Cerebellar nuclear complex (tissue), 1 donor: ENCODE measurements around the gene ANAPC15.

Experiments used
- DNase-seq, 2 experiments: peaks; one replicate each; lab custom pipeline; 2025; lab: John Stamatoyannopoulos, UW

Gene ANAPC15

GRCh38 chr11:72125956-72126355, 13.5 kb upstream of the ANAPC15 start:
- no peak for DNase-seq

- no peak for DNase-seq
These were observed 11.6 kb upstream of the ANAPC15 start for GRCh38 chr11:72124046-72124445.

DNA sequence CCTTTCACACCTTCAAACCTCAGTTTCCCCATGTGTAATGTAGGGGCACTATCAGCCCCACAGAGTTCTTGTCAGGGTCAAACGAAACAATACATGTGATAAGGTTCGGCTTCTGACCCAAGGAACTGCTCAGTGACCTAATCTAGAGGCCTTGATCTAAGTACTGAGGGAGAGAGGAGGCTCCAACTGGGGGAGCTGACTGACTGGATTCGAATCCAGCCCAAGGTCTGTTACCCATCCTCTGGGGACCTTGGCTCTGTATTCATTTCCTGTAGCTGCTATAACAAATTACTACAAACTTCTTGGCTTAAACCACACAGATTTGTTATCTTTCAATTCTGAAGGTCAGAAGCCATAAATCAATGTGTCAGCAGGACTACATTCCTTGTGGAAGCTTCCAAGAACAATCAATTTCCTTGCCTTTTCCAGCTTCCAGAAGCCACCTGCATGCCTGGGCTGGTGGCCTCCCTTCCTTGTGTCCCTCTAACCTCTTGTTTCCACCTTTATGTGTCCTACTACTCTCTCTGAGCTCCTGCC, 10.7 kb upstream of the ANAPC15 start:
- DNase-seq: no peak

DNA sequence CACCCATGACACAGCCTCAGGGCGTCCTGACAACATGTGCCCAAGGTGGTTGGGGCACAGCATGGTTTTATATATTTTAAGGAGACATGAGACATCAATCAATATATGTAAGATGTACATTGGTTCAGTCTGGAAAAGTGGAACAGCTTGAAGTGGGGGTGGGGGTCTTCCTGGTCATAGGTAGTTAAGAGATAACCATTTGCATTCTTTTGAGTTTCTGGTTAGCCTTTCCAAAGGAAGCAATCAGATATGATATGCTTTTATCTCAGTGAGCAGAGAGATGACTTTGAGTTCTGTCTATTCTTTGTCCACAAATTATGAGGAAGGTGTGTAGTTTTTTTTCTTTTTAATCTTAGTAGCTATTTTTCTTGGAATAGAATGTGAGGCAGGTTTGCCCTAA, 10.1 kb upstream of the ANAPC15 start:
- no peak for DNase-seq

- no peak for DNase-seq
These were observed 8.4 kb upstream of the ANAPC15 start for GRCh38 chr11:72120930-72121329.

DNA sequence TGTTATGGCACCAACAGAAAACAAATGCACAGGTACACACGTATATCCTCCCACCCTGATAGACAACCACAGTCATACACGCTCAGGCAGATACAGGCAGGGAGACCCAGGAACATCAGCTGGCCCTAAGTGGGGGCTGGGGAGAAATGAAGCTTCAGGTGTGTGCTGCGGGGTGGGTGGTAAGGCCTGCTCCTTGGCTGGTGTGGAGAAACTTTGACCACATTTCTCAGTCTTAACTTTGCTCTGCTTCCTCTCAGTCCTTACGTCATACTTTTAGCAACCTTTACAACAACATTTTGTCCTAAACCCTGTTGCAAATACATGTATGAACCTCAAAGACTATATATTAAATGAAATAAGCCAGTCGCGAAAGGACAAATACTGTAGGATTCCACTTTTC, 6.7 kb upstream of the ANAPC15 start:
- DNase-seq: no peak

GRCh38 chr11:72116019-72116755, 3.7 kb upstream of the ANAPC15 start:
- no peak for DNase-seq

GRCh38 chr11:72114570-72114969, 2.1 kb upstream of the ANAPC15 start:
- no peak for DNase-seq

DNA sequence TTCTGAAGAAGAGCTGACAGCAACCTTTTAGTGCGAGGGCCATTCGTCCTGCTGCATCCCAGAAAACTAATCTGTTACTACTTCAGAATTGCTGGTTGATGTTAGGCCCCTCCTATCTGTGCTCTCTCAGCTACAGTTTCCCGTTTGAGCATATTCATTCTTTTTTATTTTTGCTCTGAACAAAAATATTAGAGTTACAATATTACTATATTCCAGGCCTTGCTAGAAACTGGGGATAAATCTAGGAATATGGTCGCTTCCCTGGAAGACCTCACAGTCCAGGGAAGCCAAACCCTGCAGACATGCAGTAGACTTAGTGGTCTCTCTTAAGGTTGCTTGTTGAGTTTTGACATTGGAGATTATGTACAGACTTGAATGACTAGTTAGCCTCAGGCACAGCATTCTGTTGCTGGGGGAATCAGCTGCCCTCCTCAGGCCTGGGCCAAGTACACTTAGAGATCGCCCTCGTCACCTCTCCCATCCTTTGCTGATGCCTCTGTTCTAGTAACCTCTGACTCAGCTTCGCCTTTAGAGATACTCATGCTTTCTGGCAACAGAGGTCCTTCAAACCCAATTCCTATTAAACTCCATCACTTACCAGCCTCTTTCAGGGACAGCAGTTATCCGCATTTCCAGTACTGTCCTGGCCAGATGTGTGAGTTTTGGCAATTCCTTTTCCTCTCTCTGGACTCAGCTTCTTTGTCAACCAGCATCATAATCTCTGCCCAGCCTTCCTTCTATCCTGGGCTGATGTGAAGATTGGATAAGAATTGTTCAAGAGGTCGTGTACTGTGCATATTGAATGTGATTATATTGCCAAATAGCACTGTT, 698 bp upstream of the ANAPC15 start:
- DNase-seq: no peak

DNA sequence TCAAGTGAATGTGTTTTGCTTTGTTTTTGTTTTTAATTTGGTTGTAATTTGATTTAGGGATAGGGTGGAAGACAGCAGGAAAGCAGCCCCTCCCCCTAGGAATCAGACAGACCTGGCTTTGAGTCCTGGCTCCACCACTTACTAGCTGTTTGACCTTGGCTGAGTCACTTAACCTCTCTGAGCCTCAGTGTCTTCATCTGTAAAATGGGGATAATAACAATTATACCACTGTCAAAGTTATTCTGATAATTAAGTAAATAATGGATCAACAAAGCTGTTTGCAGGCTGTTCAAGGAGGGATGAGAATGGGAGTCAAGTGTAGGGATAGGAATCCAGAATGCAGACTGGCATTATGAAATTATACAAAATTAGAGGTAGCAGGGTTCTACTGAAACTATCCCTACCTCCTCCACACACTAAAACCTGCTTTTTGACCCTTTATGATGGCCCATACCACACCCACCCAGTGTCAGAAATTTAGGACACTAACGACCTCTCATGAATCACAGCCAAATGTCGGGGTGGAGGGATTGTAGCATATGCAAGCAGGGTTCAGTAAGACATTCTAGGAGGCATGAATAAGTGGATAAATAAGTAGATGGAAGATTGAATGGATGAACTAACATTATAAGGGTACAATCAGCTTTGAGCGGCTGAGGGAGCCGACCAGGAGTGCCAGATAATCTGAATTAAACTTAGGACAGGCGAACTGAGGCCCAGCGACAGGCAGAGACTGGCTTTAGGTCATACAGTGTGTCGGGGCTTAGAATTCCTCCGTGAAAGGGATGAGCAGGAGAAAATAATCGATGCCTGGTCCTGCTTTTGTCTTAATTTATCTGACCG, 974 bp downstream of the ANAPC15 start:
- DNase-seq: no peak

DNA sequence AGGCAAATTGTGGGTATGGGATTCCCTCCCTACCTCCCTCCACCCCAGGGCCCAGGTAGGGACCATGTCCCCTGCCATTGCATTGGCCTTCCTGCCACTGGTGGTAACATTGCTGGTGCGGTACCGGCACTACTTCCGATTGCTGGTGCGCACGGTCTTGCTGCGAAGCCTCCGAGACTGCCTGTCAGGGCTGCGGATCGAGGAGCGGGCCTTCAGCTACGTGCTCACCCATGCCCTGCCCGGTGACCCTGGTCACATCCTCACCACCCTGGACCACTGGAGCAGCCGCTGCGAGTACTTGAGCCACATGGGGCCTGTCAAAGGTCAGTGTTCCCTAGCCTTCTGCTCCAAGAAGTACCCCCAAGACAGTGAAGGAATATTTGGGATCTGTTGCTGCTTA, 6.6 kb downstream of the ANAPC15 start, which contains the start of gene TOMT:
TSS of gene TOMT (plus strand) at position 37 of the 400 bp plus-strand sequence. CDS start at position 65, 28 bp downstream.
- no peak for DNase-seq

GRCh38 chr11:72103754-72104167, 8.7 kb downstream of the ANAPC15 start:
- no peak for DNase-seq

DNA sequence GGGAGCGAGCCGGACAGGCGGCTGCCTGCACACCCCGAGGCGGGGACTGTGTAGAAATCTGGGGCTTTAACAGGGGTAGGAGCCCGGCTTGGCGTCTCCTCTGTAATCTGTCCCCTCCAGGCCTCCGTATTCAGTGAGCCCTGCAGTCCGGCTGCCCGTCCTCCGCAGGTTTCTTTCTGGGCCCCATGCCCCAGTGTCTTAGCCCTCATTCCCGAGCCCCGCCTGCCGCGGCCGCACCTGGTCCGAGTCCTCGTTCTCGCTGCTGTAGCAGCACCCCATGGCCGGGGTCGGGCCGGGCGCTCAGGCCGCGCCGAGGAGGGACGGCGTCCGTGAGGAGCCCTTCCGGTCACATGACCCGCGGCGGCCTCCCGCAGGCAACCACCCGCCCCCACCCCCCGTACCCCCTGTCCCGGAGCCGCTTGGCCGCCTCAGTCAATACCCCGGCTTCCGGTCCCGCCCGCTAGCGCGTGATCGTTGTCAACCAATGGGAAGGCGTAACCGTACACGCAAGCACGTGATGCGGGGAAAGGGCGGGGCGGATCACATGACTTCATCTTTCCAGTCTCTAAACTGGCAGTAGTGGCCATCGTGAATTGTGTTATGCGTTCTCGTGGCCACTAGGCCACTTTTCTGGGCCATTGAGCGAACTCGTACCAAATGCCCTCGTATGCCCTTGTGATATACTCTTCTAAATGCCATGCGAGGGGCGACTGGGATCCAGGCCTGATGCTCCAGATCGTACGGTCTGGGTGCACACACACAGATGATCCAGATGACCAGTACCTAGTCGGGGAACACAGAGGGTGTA, 9.3 kb downstream of the ANAPC15 start, which contains the start of gene LAMTOR1:
TSS of gene LAMTOR1 (minus strand) at position 352 of the 808 bp plus-strand sequence. CDS start at position 279, 73 bp downstream.
- DNase-seq: peak; percentile 75 to 96

- no peak for DNase-seq
These were observed 9.9 kb downstream of the ANAPC15 start for GRCh38 chr11:72102631-72102945.

DNA sequence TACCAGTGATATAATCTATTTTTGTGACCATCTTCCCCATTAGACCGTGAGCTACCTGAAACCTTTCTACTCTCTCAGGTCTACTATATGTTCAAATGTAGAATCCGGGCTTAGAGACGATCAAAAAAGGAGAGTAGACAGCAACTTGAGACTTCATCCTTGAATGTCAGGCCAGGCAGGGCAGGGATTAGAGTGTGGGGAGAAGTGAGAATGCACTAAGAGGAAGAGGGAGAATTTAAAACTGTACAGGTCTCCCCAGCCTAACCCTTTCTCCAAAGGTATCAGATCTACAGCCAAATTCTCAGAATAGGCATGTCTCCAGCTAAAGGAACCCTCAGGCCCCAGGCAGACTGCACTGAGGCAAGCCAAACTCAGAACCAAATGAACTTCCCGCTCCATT, 10.3 kb downstream of the ANAPC15 start:
- DNase-seq: no peak

GRCh38 chr11:72100462-72100861, 12.0 kb downstream of the ANAPC15 start:
- no peak for DNase-seq

DNA sequence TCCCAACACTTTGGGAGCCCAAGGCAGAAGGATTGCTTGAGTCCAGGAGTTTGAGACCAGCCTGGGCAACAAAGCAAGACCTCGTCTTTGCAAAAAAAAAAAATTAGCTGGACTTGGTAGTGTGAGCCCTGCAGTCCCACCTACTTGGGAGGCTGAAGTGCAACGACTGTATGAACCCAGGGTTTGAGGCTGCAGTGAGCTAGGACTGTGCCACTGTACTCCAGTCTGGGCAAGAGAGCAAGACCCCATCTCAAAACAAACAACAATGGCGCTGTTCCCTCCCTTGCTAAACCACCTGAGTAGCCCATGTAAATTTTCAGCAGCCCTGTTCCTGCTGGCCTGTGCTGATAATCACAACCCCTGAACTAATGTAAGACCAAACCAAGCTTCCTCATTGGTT, 12.5 kb downstream of the ANAPC15 start:
- DNase-seq: no peak

DNA sequence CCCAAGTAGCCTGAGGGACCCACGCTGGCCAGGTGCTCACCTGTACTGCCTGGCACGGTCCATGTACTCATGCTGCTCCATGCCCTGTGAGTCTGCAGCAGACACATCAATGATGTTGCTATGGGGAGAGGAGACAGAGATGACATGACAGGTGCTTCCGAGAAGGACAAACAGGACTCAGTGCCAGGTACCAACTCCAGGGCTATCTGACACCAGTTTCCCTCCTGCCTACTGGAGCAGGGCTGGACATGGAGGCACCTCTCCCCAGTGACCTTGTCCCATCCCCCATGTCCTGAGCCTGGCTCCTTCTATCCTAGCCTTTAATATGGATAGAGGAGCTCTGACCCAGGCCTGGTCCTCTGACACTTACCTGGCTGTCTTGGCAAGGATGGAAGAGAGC, 13.8 kb downstream of the ANAPC15 start:
- DNase-seq: no peak

DNA sequence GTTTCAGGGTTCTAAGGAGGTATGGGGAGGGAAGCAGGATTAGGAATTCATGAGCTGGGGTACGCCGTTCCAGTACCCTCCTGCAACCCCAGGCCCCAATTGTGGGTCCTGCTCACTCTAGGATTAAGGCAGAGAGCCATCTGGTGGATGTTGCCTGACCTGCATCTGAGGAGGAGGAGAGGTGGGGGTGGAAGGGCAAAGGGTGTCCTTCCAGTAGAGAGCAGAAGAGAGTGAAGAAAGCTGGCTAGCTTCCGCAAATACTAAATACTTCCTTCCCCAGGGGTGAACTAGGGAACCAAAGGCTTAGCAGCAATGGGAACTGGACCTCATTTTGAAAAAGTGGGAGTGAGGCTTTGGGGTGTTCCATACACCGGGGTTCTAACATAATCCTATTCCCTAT, 21.2 kb downstream of the ANAPC15 start:
- no peak for DNase-seq

DNA sequence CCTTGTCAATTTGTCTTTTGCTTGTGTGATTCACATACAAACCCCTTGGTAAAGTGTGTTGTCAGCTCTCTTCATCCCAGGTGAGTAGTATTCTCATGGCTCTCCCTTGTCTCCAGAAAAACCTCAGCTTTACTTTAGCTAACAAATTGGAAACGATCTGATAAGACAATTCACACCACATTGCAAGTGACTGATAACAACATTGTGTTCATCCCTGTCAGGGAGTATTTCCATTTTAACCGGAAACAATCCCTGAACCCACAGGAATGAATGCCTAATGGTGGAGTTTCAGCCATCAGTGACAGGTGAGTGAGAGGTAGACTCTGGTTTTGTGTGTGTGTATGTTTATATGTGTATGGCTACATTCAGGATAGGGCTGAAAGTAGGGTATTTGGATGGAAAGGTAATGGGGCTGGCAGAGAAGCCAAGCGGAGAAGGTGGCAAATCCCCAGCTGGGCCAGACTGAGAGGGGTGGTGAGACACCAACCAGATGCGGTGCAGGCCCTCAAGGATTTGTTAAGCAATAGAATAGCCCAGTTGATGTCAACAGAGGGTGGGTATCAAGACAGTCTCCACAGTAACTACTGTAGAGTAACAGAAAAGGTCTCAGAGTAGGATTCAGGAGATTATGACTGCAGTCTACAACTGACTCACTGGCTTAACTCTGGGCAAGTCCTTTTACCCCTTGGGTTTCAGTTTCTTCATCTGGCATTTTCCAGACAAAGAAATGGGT, 24.3 kb downstream of the ANAPC15 start:
- DNase-seq: no peak
